Rectal smooth muscle tissue (tissue), 1 donor: Measurements from ENCODE around the gene PHF21B.
"Not testable (repeated sequence)": the region's sequence is repeated elsewhere in the genome, so short reads cannot be mapped to it uniquely, and the experiment has no call there.

Experiments used
- H3K27ac ChIP-seq: one replicate; pipeline ENCODE4 v1.7.0; 2013; ENCODE audit warnings: low read depth, low read length, inconsistent platforms
- H3K27me3 ChIP-seq: one replicate; pipeline ENCODE4 v1.7.0; 2013; ENCODE audit warnings: low read length; ENCODE audit not compliant: control insufficient read depth, insufficient read depth
- H3K36me3 ChIP-seq: one replicate; pipeline ENCODE4 v1.7.0; 2013; ENCODE audit warnings: low read length; ENCODE audit not compliant: control insufficient read depth, insufficient read depth
- H3K4me1 ChIP-seq: one replicate; pipeline ENCODE4 v1.7.0; 2013; ENCODE audit warnings: low read length; ENCODE audit not compliant: control insufficient read depth, insufficient read depth
- H3K4me3 ChIP-seq: one replicate; pipeline ENCODE4 v1.7.0; 2013; ENCODE audit warnings: low read length
- H3K9ac ChIP-seq: one replicate; pipeline ENCODE4 v1.7.0; 2013; ENCODE audit warnings: low read length

The PHF21B gene

GRCh38 chr22:44926124-44926475, 83.7 kb downstream of the PHF21B start:
- Histone ChIP-seq H3K4me3 (no peak overlapping the region), H3K4me1 (no peaks in the 10 kb centered on the region), H3K27me3 (no peaks in the 10 kb centered on the region), H3K27ac (no peak overlapping the region), H3K9ac (no peak overlapping the region), H3K36me3 (no peaks in the 10 kb centered on the region)

- H3K4me1 ChIP-seq, result no peaks in the 10 kb centered on the region
Measured at GRCh38 chr22:44925465-44926123, 84.2 kb downstream of the PHF21B start.

GRCh38 chr22:44924710-44925109, 85.1 kb downstream of the PHF21B start:
- H3K36me3 ChIP-seq, result no peaks in the 10 kb centered on the region
- H3K4me1 ChIP-seq, result no peaks in the 10 kb centered on the region
- H3K27ac ChIP-seq, result no peak overlapping the region
- H3K4me3 ChIP-seq, result no peak overlapping the region
- H3K9ac ChIP-seq, result no peak overlapping the region
- H3K27me3 ChIP-seq, result no peaks in the 10 kb centered on the region

More at GRCh38 chr22:44925465-44926123, 84.2 kb downstream of the PHF21B start:
- H3K27ac ChIP-seq, result no peak overlapping the region
- no peaks in the 10 kb centered on the region for H3K27me3 ChIP-seq
- H3K36me3 ChIP-seq, result no peaks in the 10 kb centered on the region
- H3K9ac ChIP-seq, result no peak overlapping the region
- H3K4me3 ChIP-seq, result no peak overlapping the region

GRCh38 chr22:44924098-44924497, 85.7 kb downstream of the PHF21B start:
- Histone ChIP-seq H3K4me1 (no peaks in the 10 kb centered on the region), H3K9ac (no peak overlapping the region), H3K36me3 (no peaks in the 10 kb centered on the region), H3K27ac (no peak overlapping the region), H3K27me3 (no peaks in the 10 kb centered on the region), H3K4me3 (no peak overlapping the region)

- not testable (repeated sequence) for H3K27ac ChIP-seq, H3K4me1 ChIP-seq, H3K4me3 ChIP-seq, H3K27me3 ChIP-seq, H3K9ac ChIP-seq, H3K36me3 ChIP-seq
Measured at GRCh38 chr22:44921766-44922165, 88.0 kb downstream of the PHF21B start.

- H3K4me3 ChIP-seq, result no peak overlapping the region
- no peak overlapping the region for H3K27ac ChIP-seq
- H3K27me3 ChIP-seq, result no peaks in the 10 kb centered on the region
- H3K9ac ChIP-seq, result no peak overlapping the region
- H3K36me3 ChIP-seq, result no peaks in the 10 kb centered on the region
- no peaks in the 10 kb centered on the region for H3K4me1 ChIP-seq
Measured at GRCh38 chr22:44920183-44920582, 89.6 kb downstream of the PHF21B start.

GRCh38 chr22:44919691-44920090, 90.1 kb downstream of the PHF21B start:
- Histone ChIP-seq H3K27me3 (no peaks in the 10 kb centered on the region), H3K4me1 (no peaks in the 10 kb centered on the region), H3K36me3 (no peaks in the 10 kb centered on the region), H3K27ac (no peak overlapping the region), H3K4me3 (no peak overlapping the region), H3K9ac (no peak overlapping the region)

GRCh38 chr22:44918925-44919392, 90.8 kb downstream of the PHF21B start:
- no peak overlapping the region for H3K27ac ChIP-seq
- no peak overlapping the region for H3K4me3 ChIP-seq
- no peak overlapping the region for H3K9ac ChIP-seq
- no peaks in the 10 kb centered on the region for H3K36me3 ChIP-seq
- H3K4me1 ChIP-seq, result no peaks in the 10 kb centered on the region
- H3K27me3 ChIP-seq, result no peaks in the 10 kb centered on the region

GRCh38 chr22:44918166-44918924, 91.5 kb downstream of the PHF21B start:
- Histone ChIP-seq H3K4me3 (no peak overlapping the region), H3K27ac (no peak overlapping the region), H3K27me3 (no peaks in the 10 kb centered on the region), H3K36me3 (no peaks in the 10 kb centered on the region), H3K9ac (no peak overlapping the region), H3K4me1 (no peaks in the 10 kb centered on the region)

- Histone ChIP-seq H3K9ac (no peak overlapping the region), H3K36me3 (no peaks in the 10 kb centered on the region), H3K27me3 (no peaks in the 10 kb centered on the region), H3K4me3 (no peak overlapping the region), H3K4me1 (no peaks in the 10 kb centered on the region), H3K27ac (no peak overlapping the region)
Measured at GRCh38 chr22:44917372-44918165, 92.2 kb downstream of the PHF21B start.

GRCh38 chr22:44916281-44917231, 93.2 kb downstream of the PHF21B start:
- H3K27me3 ChIP-seq, result no peaks in the 10 kb centered on the region
- no peaks in the 10 kb centered on the region for H3K4me1 ChIP-seq
- no peaks in the 10 kb centered on the region for H3K36me3 ChIP-seq
- H3K27ac ChIP-seq, result no peak overlapping the region
- H3K4me3 ChIP-seq, result no peak overlapping the region
- no peak overlapping the region for H3K9ac ChIP-seq

GRCh38 chr22:44915441-44915840, 94.4 kb downstream of the PHF21B start:
- Histone ChIP-seq H3K9ac (no peak overlapping the region), H3K4me1 (no peaks in the 10 kb centered on the region), H3K4me3 (no peak overlapping the region), H3K27me3 (no peaks in the 10 kb centered on the region), H3K36me3 (no peaks in the 10 kb centered on the region), H3K27ac (no peak overlapping the region)
